Lower leg skin (tissue), 4 donors: ENCODE data around the gene SPAG17. TPM values are rescaled to one million over a fixed set of nuclear protein-coding genes. Genes with fewer than 3 reads are reported as not detected.
A peak's percentile ranks its signal among the peaks of the same experiment; 100 is the strongest.
"Not testable (repeated sequence)": the region's sequence is repeated elsewhere in the genome, so short reads cannot be mapped to it uniquely, and the experiment has no call there.

Experiments used
- DNase-seq, 2 donors: peaks; one replicate each; pipeline ENCODE4 v3.0.0-alpha.2; 2019; ENCODE audit warnings: low spot score in 2 of 2
- H3K4me3 ChIP-seq: fragments of 200-600 bp; sonication (generic); 2 replicates; pipeline ENCODE4 v1.5.1; 2017; ENCODE audit warnings: mild to moderate bottlenecking, low read depth; ENCODE audit not compliant: poor library complexity, severe bottlenecking
- CTCF ChIP-seq, 3 donors: fragments of 450-650 bp; IDR thresholded peaks; one replicate each; pipeline ENCODE4 v1.5.1; 2016; ENCODE audit warnings: antibody characterized with exemption in 3 of 3, mild to moderate bottlenecking in 3 of 3, moderate library complexity in 2 of 3
- POLR2A ChIP-seq, 2 donors: fragments of 450-650 bp; IDR thresholded peaks; one replicate each; pipeline ENCODE4 v1.6.1; 2016 to 2017; ENCODE audit warnings: antibody characterized with exemption in 2 of 2, mild to moderate bottlenecking in 1 of 2, moderate library complexity in 1 of 2
- WGBS, 2 donors: methylation state at CpG; one replicate each; pipeline ENCODE4 v1.1.5; 2018; 5-methylcytosine and 5-hydroxymethylcytosine counted together
- intact Hi-C: fragments of 100-400 bp; cut with DNase I; formaldehyde crosslinking; loops from one replicate; pipeline ENCODE4 v1.15.0; 2023; ENCODE audit warnings: low total_unique reads
- total RNA-seq, 4 donors: library from RNA; depleted of rRNA; stranded (reverse); fragments of >200 nt; gene quantifications; one replicate each; pipeline ENCODE4 v1.1.0, GENCODE V29; 2016

SPAG17 gene
- total RNA-seq, 4 donors from 2014 or later, result 3.3 to 7.9 TPM; not detected in 2

- DNase-seq, result peak; percentile 96 to 99
- peak within 1 kb of the TSS; percentile 91 for H3K4me3 ChIP-seq
- 0% methylated on average over 32 to 37 of the region's 64 CpGs for WGBS, 2 donors
- intact Hi-C loops, result no loop called here
- no peak for TF ChIP-seq CTCF (IDR thresholded peaks at IDR 0.05)
- no peak for TF ChIP-seq POLR2A (IDR thresholded peaks at IDR 0.05)
Observed at GRCh38 chr1:117929343-117930172, 255.5 kb downstream of the SPAG17 start, which contains the start of the genes GDAP2 and WDR3. GDAP2 (minus strand) TSS chr1:117929621; CDS start chr1:117920357, 9,264 bp downstream. WDR3 (plus strand) TSS chr1:117929739; CDS start chr1:117933320, 3,581 bp downstream.

- H3K4me3 ChIP-seq, result peak overlapping the region; percentile 91
- peak; percentile 25 to 89 for DNase-seq
- TF ChIP-seq CTCF (IDR thresholded peaks at IDR 0.05), result no peak
- TF ChIP-seq POLR2A (IDR thresholded peaks at IDR 0.05), result no peak
- intact Hi-C loops, result no loop called here
- 0 to 1% methylated on average over 21 to 24 of the region's 24 CpGs for WGBS, 2 donors
Observed at GRCh38 chr1:117928881-117929342, 256.1 kb downstream of the SPAG17 start.

GRCh38 chr1:117925981-117926380, 259.0 kb downstream of the SPAG17 start:
- no peak for DNase-seq
- WGBS, 2 donors, result 83 to 88% methylated on average over 3 of the region's 3 CpGs
- no peak overlapping the region for H3K4me3 ChIP-seq
- TF ChIP-seq CTCF (IDR thresholded peaks at IDR 0.05), result no peak
- TF ChIP-seq POLR2A (IDR thresholded peaks at IDR 0.05), result no peak
- intact Hi-C loops, result no loop called here

GRCh38 chr1:117922717-117923116, 262.3 kb downstream of the SPAG17 start:
- H3K4me3 ChIP-seq, intact Hi-C loops, DNase-seq: not testable (repeated sequence)
- 77 to 79% methylated on average over 5 to 7 of the region's 7 CpGs for WGBS, 2 donors

GRCh38 chr1:117921991-117922390, 263.0 kb downstream of the SPAG17 start:
- H3K4me3 ChIP-seq, result no peak overlapping the region
- 96 to 97% methylated on average over 2 of the region's 2 CpGs for WGBS, 2 donors
- no peak for DNase-seq
- intact Hi-C loops, result no loop called here
- TF ChIP-seq CTCF (IDR thresholded peaks at IDR 0.05) (no peak), POLR2A (IDR thresholded peaks at IDR 0.05) (no peak)

DNA sequence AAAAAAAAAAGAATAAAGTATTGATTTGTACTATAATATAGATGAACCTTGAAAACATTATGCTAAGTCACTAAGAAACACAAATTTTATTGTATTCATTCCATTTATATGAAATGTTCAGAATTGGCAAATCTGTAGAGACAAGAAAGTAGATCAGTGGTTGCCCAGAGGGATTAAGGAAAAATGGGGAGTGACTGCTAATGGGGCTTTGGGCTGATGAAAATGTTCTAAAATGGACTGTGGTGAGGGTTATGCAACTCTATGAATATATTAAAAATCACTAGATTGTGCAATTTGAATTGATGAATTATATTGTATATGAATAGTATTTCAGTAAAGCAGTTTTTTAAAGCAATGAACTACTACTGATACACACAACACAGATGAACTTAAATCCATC, 265.7 kb downstream of the SPAG17 start:
- no peak for DNase-seq
- no peak overlapping the region for H3K4me3 ChIP-seq
- intact Hi-C loops, result no loop called here
- TF ChIP-seq POLR2A (IDR thresholded peaks at IDR 0.05), result no peak
- TF ChIP-seq CTCF (IDR thresholded peaks at IDR 0.05), result no peak
